MM.1S (cell line): ENCODE measurements around the gene GALNT15.

Experiments used
- DNase-seq: peaks from one replicate; pipeline ENCODE4 v3.0.0-alpha.2; 2015
- H2AFZ ChIP-seq: fragments of 300-600 bp; sonication (generic); 2 replicates; pipeline ENCODE4 v1.6.0; 2016; ENCODE audit warnings: antibody characterized with exemption, low read length
- H3F3A ChIP-seq: fragments of 300-600 bp; sonication (generic); 2 replicates; pipeline ENCODE4 v1.6.1; 2016; ENCODE audit warnings: mild to moderate bottlenecking, antibody characterized with exemption, low read length, moderate library complexity, mixed read lengths; ENCODE audit not compliant: insufficient read depth
- H3K27ac ChIP-seq: fragments of 300-600 bp; sonication (generic); 2 replicates; pipeline ENCODE4 v1.5.1; 2016; ENCODE audit warnings: mild to moderate bottlenecking, low read length
- H3K27me3 ChIP-seq: fragments of 300-600 bp; sonication (generic); replicated peaks from 2 replicates; pipeline ENCODE4 v1.6.0; 2016; ENCODE audit warnings: low read length; ENCODE audit not compliant: insufficient read depth
- H3K36me3 ChIP-seq: fragments of 300-600 bp; sonication (generic); replicated peaks from 2 replicates; pipeline ENCODE4 v1.6.1; 2016; ENCODE audit warnings: mild to moderate bottlenecking, low read length, mixed read lengths; ENCODE audit not compliant: insufficient read depth
- H3K4me1 ChIP-seq: fragments of 300-600 bp; sonication (generic); 2 replicates; pipeline ENCODE4 v1.6.1; 2016; ENCODE audit warnings: low read length, mixed read lengths
- H3K4me2 ChIP-seq: fragments of 300-600 bp; sonication (generic); 2 replicates; pipeline ENCODE4 v1.6.0; 2016; ENCODE audit warnings: low read depth, low read length
- H3K4me3 ChIP-seq: fragments of 300-600 bp; sonication (generic); 2 replicates; pipeline ENCODE4 v1.5.1; 2016; ENCODE audit warnings: low read length, mixed read lengths
- H3K79me2 ChIP-seq: fragments of 300-600 bp; sonication (generic); 2 replicates; pipeline ENCODE4 v1.6.1; 2016; ENCODE audit warnings: mixed run types, low read length, mixed read lengths
- H3K9ac ChIP-seq: fragments of 300-600 bp; sonication (generic); 2 replicates; pipeline ENCODE4 v1.6.1; 2016; ENCODE audit warnings: low read length, mixed read lengths
- H3K9me2 ChIP-seq: fragments of 300-600 bp; sonication (generic); replicated peaks from 2 replicates; pipeline ENCODE4 v1.6.1; 2016; ENCODE audit warnings: mild to moderate bottlenecking, low read length, mixed read lengths; ENCODE audit not compliant: insufficient read depth
- H3K9me3 ChIP-seq: fragments of 300-600 bp; sonication (generic); replicated peaks from 2 replicates; pipeline ENCODE4 v1.6.1; 2016; ENCODE audit warnings: mild to moderate bottlenecking, low read length, mixed read lengths; ENCODE audit not compliant: insufficient read depth
- H4K20me1 ChIP-seq: fragments of 300-600 bp; sonication (generic); 2 replicates; pipeline ENCODE4 v1.6.1; 2016; ENCODE audit warnings: mild to moderate bottlenecking, low read length, moderate library complexity, mixed read lengths; ENCODE audit not compliant: insufficient read depth
- EZH2 ChIP-seq: fragments of 300-600 bp; sonication (generic); optimal IDR thresholded peaks from 2 replicates; pipeline ENCODE3; 2017; ENCODE audit warnings: low read depth, mild to moderate bottlenecking, antibody characterized with exemption, low read length, mixed read lengths
- EZH2phosphoT487 ChIP-seq: fragments of 300-600 bp; sonication (generic); IDR thresholded peaks from 2 replicates; pipeline ENCODE4 v1.6.1; 2018; ENCODE audit warnings: antibody characterized with exemption, low read length
- TF ChIP-seq, protein P1 (sequence below): fragments of 300-600 bp; sonication (generic); IDR thresholded peaks from 2 replicates; pipeline ENCODE4 v1.5.1; 2016; ENCODE audit warnings: antibody characterized with exemption, low read length, mixed read lengths

The GALNT15 gene

DNA sequence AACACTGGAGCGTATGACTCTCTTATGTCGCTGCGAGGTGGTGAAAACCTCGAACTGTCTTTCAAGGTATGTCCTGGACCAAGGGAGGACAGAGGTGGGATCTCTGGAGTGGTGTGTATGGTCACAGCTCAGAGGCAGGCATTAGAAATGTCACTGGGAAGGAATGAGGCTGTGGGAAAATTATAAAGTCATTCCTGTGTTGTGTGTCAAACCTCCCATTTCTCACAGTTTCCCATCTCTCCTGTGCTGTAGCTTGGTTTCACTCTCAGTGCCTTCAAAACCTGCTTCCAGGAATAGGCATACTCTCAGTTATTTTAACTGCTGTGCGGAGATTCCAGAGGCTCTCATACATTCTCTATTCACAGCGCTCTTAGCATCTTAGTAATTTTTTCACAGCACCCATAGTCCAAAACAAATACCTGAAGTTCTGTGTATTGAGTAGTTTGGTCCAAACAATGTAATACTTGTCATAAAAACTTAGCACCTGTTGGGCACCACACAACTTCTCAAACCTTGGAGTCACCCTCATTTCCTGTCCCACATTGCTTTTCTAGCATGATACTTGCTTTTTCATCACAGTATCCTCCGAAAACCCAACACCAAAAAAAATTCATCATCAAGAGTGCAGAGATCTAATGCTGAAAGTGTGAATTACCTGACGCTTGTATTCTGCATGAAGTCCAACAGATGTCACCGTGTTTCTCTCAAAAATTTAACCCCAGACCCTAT is 36.9 kb downstream of the GALNT15 start:
- Histone ChIP-seq H3K4me3 (no peak overlapping the region), H3K27ac (no peak overlapping the region), H3K9ac (no peak overlapping the region), H3K36me3 (no peaks in the 10 kb centered on the region), H3K27me3 (no peaks in the 10 kb centered on the region), H3K79me2 (no peaks in the 10 kb centered on the region), H3K9me3 (no peaks in the 10 kb centered on the region), H4K20me1 (no peaks in the 10 kb centered on the region), H3K9me2 (no peaks in the 10 kb centered on the region), H3K4me2 (no peak overlapping the region), H2AFZ (no peak overlapping the region), H3K4me1 (no peaks in the 10 kb centered on the region), H3F3A (no peaks in the 10 kb centered on the region)
- DNase-seq = no peak
- TF ChIP-seq EZH2 (no peak), EZH2phosphoT487 (no peak)
- TF ChIP-seq, protein P1, sequence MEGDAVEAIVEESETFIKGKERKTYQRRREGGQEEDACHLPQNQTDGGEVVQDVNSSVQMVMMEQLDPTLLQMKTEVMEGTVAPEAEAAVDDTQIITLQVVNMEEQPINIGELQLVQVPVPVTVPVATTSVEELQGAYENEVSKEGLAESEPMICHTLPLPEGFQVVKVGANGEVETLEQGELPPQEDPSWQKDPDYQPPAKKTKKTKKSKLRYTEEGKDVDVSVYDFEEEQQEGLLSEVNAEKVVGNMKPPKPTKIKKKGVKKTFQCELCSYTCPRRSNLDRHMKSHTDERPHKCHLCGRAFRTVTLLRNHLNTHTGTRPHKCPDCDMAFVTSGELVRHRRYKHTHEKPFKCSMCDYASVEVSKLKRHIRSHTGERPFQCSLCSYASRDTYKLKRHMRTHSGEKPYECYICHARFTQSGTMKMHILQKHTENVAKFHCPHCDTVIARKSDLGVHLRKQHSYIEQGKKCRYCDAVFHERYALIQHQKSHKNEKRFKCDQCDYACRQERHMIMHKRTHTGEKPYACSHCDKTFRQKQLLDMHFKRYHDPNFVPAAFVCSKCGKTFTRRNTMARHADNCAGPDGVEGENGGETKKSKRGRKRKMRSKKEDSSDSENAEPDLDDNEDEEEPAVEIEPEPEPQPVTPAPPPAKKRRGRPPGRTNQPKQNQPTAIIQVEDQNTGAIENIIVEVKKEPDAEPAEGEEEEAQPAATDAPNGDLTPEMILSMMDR = no peak

DNA sequence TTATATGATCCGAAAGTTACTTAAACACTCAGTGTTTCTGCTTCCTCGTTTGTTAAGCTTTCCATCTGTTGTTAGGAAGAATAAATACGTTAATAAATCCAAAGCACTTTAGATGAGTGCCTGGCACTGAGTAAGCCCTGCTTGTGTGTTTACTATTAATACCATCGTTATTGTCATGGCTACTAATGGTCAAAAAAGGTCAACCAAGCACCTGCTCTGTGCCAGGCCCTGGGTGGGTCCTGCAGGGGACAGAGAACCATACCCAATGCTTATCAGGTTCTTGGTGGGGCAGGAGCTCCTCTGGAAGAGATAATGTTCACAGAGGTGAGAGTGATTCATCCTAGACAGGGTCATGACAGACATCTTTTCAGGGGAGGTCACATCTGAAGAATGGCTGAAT is 39.9 kb downstream of the GALNT15 start:
- no peak for DNase-seq
- H3K4me3 ChIP-seq = no peak overlapping the region
- H2AFZ ChIP-seq = no peak overlapping the region
- H4K20me1 ChIP-seq = no peaks in the 10 kb centered on the region
- no peaks in the 10 kb centered on the region for H3K4me1 ChIP-seq
- H3K36me3 ChIP-seq = no peaks in the 10 kb centered on the region
- no peaks in the 10 kb centered on the region for H3F3A ChIP-seq
- H3K9me2 ChIP-seq = no peaks in the 10 kb centered on the region
- H3K27ac ChIP-seq = no peak overlapping the region
- H3K4me2 ChIP-seq = no peak overlapping the region
- H3K79me2 ChIP-seq = no peaks in the 10 kb centered on the region
- H3K9me3 ChIP-seq = no peaks in the 10 kb centered on the region
- no peak overlapping the region for H3K9ac ChIP-seq
- H3K27me3 ChIP-seq = no peaks in the 10 kb centered on the region
- no peak for TF ChIP-seq EZH2
- no peak for TF ChIP-seq EZH2phosphoT487

DNA sequence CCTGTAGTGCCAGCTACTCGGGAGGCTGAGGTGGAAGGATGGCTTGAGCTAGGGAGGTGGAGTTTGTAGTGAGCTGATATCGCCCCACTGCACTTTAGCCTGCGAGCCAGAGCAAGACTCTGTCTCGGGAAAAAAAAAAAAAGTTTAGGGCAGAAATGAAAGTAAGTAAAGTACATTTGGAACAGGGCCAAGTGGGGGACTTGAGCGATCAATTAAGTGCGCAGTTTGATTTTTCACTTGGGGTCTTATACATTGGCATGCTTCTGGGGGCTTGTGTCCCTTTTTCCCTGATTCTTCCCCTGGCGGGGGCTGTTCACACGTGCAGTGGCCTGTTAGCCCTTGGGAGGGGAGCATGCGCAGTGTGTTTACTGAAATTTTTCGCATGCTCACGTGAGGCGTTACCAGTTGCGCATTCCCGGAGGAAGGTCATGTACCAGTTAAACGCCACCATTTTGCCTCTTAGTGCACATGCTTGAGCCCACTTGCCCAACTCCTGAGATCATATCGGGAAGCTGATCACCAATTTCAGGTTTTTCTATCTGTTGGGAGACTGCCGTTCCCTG is 42.0 kb downstream of the GALNT15 start:
- H2AFZ ChIP-seq = no peak overlapping the region
- no peak overlapping the region for H3K4me2 ChIP-seq
- H3K4me1 ChIP-seq = no peaks in the 10 kb centered on the region
- H4K20me1 ChIP-seq = no peaks in the 10 kb centered on the region
- H3K9me3 ChIP-seq = no peaks in the 10 kb centered on the region
- no peaks in the 10 kb centered on the region for H3K27me3 ChIP-seq
- no peaks in the 10 kb centered on the region for H3K9me2 ChIP-seq
- H3K27ac ChIP-seq = no peak overlapping the region
- H3K79me2 ChIP-seq = no peaks in the 10 kb centered on the region
- TF ChIP-seq, protein P1 = no peak
- TF ChIP-seq EZH2 (no peak), EZH2phosphoT487 (no peak)
- no peaks in the 10 kb centered on the region for H3K36me3 ChIP-seq
- no peak overlapping the region for H3K9ac ChIP-seq
- no peak for DNase-seq
- no peak overlapping the region for H3K4me3 ChIP-seq
- no peaks in the 10 kb centered on the region for H3F3A ChIP-seq

DNA sequence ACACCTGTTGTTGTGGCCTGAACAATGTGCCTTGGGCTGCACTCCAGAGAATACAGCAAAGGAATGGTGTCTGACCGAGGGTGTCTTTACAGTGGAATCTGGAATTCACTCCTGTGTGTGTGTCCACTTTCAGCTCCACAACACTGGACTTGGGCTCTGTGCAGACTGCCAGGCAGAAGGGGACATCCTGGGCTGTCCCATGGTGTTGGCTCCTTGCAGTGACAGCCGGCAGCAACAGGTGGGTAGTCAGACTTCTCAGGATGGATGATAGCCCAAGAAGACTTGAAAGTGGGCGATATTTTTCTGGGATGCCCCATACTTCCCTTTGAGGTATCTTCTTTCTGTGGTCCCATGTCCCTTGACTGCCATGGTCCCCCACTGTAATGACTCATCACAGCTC is 45.3 kb downstream of the GALNT15 start:
- H3F3A ChIP-seq = no peaks in the 10 kb centered on the region
- H3K4me1 ChIP-seq = no peaks in the 10 kb centered on the region
- no peaks in the 10 kb centered on the region for H3K36me3 ChIP-seq
- H3K9ac ChIP-seq = no peak overlapping the region
- no peak overlapping the region for H3K4me2 ChIP-seq
- H3K9me2 ChIP-seq = no peaks in the 10 kb centered on the region
- DNase-seq = no peak
- no peak overlapping the region for H2AFZ ChIP-seq
- no peak overlapping the region for H3K27ac ChIP-seq
- no peaks in the 10 kb centered on the region for H3K27me3 ChIP-seq
- TF ChIP-seq EZH2 = no peak
- no peaks in the 10 kb centered on the region for H3K9me3 ChIP-seq
- no peak overlapping the region for H3K4me3 ChIP-seq
- H3K79me2 ChIP-seq = no peaks in the 10 kb centered on the region
- H4K20me1 ChIP-seq = no peaks in the 10 kb centered on the region
